Kidney (tissue), 14 donors: ENCODE data around the gene GULP1. TPM values are rescaled to one million over a fixed set of nuclear protein-coding genes. Genes with fewer than 3 reads are reported as not detected.

Experiments used
- DNase-seq, 5 donors: peaks; one replicate each; pipeline ENCODE4 v3.0.0-alpha.2; 2013 to 2020
- FAIRE-seq: peaks from 2 replicates; lab custom pipeline; 2012; peaks lifted over from hg19 to GRCh38; lab: Jason Lieb, UNC
- H3K27ac ChIP-seq, 2 donors: one replicate each; pipeline ENCODE4 v1.7.0; 2013; ENCODE audit warnings: low read depth in 2 of 2, low read length in 2 of 2, inconsistent platforms in 1 of 2
- H3K27me3 ChIP-seq: one replicate; pipeline ENCODE4 v1.7.1; 2013; ENCODE audit warnings: low read length, inconsistent platforms; ENCODE audit not compliant: control insufficient read depth, insufficient read depth
- H3K36me3 ChIP-seq, 3 donors: one replicate each; pipeline versions ENCODE4 v1.7.0 to v1.7.1; 2013; ENCODE audit warnings: low read length in 3 of 3, control low read depth in 1 of 3, inconsistent platforms in 1 of 3; ENCODE audit not compliant: insufficient read depth in 3 of 3, control insufficient read depth in 2 of 3
- H3K4me1 ChIP-seq, 3 donors: one replicate each; pipeline versions ENCODE4 v1.7.0 to v1.7.1; 2013; ENCODE audit warnings: low read length in 3 of 3, inconsistent platforms in 1 of 3, low read depth in 1 of 3; ENCODE audit not compliant: control insufficient read depth in 2 of 3, insufficient read depth in 2 of 3
- H3K4me3 ChIP-seq, 3 donors: one replicate each; pipeline versions ENCODE4 v1.7.0 to v1.8.1; 2013; ENCODE audit warnings: low read length in 3 of 3, control low read depth in 1 of 3, inconsistent platforms in 1 of 3
- H3K9ac ChIP-seq, 3 donors: one replicate each; pipeline versions ENCODE4 v1.7.0 to v1.7.1; 2013; ENCODE audit warnings: low read length in 3 of 3, control low read depth in 1 of 3, inconsistent platforms in 1 of 3
- H3K9me3 ChIP-seq, 3 donors: one replicate each; pipeline versions ENCODE4 v1.7.0 to v1.7.1; 2013; ENCODE audit warnings: low read length in 3 of 3, control low read depth in 1 of 3, inconsistent platforms in 1 of 3; ENCODE audit not compliant: control insufficient read depth in 2 of 3, insufficient read depth in 1 of 3
- intact Hi-C: fragments of 100-400 bp; cut with DNase I; formaldehyde crosslinking; loops from one replicate; pipeline ENCODE4 v1.11.1; 2022
- polyA plus RNA-seq: library from polyadenylated mRNA; stranded (reverse); fragments of 350-450 nt; fragmentation: Illumina TruSeq; extraction: RNeasy Lipid Tissue Mini Kit (QIAGEN cat#74804); gene quantifications from one replicate; pipeline ENCODE4 v1.2.3, GENCODE V29; 2014; ENCODE audit warnings: low read depth, low replicate concordance; ENCODE audit not compliant: insufficient read depth
- total RNA-seq: library from RNA; stranded (reverse); fragmentation: NEBNext Ultra II Directional; extraction: Animal tissue kit (Norgen Biotek cat#: 25700); gene quantifications from one replicate; pipeline ENCODE4 v1.2.1, GENCODE V29; 2021
- TF ChIP-seq, protein P1 (sequence below): IDR thresholded peaks from 3 replicates; pipeline ENCODE4 v1.5.1; 2012; ENCODE audit warnings: mild to moderate bottlenecking, moderate library complexity, borderline replicate concordance; ENCODE audit not compliant: insufficient read depth; ENCODE audit errors: extremely low read depth
- donor health status: control.
- donor health status: control.
- donor health status: control.
- donor health status: control.
- donor health status: control.
- donor health status: DM: yes; HTN: yes; CAD: no.
- donor health status: Normal renal cell carcinoma (clear cell type).

The GULP1 gene
- total and polyA plus RNA-seq, 2 donors from 2014 or later: 12.2 to 34.4 TPM

DNA sequence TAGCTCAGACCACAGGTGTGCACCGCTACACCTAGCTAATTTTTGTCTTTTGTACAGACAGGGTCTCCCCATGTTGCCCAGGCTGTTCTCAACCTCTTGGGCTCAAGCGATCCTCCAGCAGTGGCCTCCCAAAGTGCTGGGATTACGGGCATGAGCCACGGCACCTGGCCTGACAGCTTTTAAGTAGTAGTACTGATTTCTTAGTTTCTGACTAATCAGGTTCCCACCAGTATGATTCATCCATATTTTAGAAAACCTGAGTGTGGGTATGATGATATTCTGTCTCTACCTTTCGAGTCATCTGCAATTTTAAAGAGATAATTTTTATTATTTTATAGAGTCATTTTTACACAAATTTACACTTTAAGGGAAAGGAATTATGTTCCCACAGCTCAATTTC, 46.4 kb upstream of the GULP1 start:
- H3K4me1 ChIP-seq: no peaks in the 10 kb centered on the region
- H3K27ac ChIP-seq: no peak overlapping the region
- intact Hi-C loops: no loop called here
- FAIRE-seq: no peak
- H3K27me3 ChIP-seq: no peaks in the 10 kb centered on the region
- H3K36me3 ChIP-seq: no peaks in the 10 kb centered on the region
- H3K9me3 ChIP-seq: no peaks in the 10 kb centered on the region
- no peak overlapping the region for H3K9ac ChIP-seq
- peak in 2 of 5 donors; percentile 4 to 11 for DNase-seq
- H3K4me3 ChIP-seq: no peak overlapping the region
- TF ChIP-seq, protein P1, sequence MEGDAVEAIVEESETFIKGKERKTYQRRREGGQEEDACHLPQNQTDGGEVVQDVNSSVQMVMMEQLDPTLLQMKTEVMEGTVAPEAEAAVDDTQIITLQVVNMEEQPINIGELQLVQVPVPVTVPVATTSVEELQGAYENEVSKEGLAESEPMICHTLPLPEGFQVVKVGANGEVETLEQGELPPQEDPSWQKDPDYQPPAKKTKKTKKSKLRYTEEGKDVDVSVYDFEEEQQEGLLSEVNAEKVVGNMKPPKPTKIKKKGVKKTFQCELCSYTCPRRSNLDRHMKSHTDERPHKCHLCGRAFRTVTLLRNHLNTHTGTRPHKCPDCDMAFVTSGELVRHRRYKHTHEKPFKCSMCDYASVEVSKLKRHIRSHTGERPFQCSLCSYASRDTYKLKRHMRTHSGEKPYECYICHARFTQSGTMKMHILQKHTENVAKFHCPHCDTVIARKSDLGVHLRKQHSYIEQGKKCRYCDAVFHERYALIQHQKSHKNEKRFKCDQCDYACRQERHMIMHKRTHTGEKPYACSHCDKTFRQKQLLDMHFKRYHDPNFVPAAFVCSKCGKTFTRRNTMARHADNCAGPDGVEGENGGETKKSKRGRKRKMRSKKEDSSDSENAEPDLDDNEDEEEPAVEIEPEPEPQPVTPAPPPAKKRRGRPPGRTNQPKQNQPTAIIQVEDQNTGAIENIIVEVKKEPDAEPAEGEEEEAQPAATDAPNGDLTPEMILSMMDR: no peak

DNA sequence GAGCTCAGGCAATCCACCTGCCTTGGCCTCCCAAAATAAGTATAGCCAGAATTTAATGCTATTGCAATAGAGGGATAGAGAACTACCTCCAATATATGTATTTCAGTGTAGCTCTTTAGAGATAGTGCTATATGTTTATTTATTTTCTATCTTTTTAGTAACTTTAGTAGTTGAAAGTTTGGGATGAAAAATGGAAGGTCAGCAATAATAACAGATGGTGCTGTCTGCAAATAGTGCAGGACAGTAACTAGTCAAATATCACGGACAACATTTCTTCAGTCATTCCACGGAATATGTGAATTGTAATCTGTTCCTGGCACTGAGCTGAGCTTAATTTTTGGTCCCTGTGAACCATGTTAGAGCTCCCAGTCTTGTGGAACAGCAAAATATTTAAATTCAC, 43.2 kb upstream of the GULP1 start:
- Histone ChIP-seq H3K4me1 (no peaks in the 10 kb centered on the region), H3K27ac (no peak overlapping the region), H3K4me3 (no peak overlapping the region), H3K9ac (no peak overlapping the region), H3K27me3 (no peaks in the 10 kb centered on the region), H3K9me3 (no peaks in the 10 kb centered on the region), H3K36me3 (no peaks in the 10 kb centered on the region)
- TF ChIP-seq, protein P1: no peak
- FAIRE-seq: no peak
- intact Hi-C loops: no loop called here
- no peak for DNase-seq

DNA sequence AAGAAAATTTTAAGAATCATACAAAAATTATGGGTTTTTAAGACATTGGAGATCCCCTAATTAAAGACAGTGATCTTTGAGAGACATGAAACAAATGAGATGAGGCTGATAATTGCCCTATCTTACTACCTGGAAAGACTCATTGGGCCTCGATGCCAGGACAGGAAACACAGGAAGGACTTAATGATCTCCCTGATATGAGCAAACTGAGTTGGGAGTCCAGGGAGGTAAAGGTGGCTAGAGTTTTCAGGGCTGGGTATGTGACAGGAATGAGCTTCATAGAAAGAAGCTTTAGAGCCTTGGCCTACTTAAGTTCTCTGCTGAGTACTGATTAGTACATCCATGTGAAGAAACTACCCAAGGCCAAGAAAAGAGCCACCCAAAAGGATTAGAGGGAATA, 40.6 kb upstream of the GULP1 start:
- Histone ChIP-seq H3K4me3 (no peak overlapping the region), H3K27me3 (no peaks in the 10 kb centered on the region), H3K27ac (no peak overlapping the region), H3K9ac (no peak overlapping the region), H3K9me3 (no peaks in the 10 kb centered on the region), H3K4me1 (no peaks in the 10 kb centered on the region), H3K36me3 (no peaks in the 10 kb centered on the region)
- DNase-seq (no peak), FAIRE-seq (no peak)
- intact Hi-C loops: no loop called here
- TF ChIP-seq, protein P1: no peak

DNA sequence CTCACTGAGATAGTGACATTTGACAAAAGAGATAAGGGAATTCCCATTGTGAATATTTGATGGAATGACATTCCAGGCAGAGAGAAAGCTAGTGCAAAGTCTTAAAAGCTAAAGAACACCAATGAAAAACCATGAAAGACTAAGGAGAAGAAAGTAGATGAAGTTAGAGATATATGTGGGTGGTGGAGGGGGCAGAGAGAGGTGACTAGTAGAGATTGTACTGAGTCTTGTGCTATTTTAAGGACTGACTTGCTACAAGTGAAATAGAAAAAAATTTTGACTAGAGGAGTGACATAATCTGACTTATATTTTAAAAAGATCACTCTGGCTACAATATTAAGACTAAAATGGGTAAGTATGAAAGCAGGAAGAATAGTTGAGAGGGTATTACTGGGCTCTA, 35.3 kb upstream of the GULP1 start:
- no peaks in the 10 kb centered on the region for H3K36me3 ChIP-seq
- intact Hi-C loops: no loop called here
- no peaks in the 10 kb centered on the region for H3K27me3 ChIP-seq
- H3K4me1 ChIP-seq: no peaks in the 10 kb centered on the region
- TF ChIP-seq, protein P1: no peak
- FAIRE-seq (no peak), DNase-seq (no peak)
- no peaks in the 10 kb centered on the region for H3K9me3 ChIP-seq
- no peak overlapping the region for H3K9ac ChIP-seq
- H3K4me3 ChIP-seq: no peak overlapping the region
- no peak overlapping the region for H3K27ac ChIP-seq
